ENCODE data around the gene POLK.
A peak's percentile ranks its signal among the peaks of the same experiment; 100 is the strongest.
"Not testable (repeated sequence)": the region's sequence is repeated elsewhere in the genome, so short reads cannot be mapped to it uniquely, and the experiment has no call there.

The POLK gene

GRCh38 chr5:75550597-75550996 lies 38.9 kb downstream of the POLK start:
- no peak for DNase-seq (ENCODE audit: low read depth, low spot score)

- DNase-seq (ENCODE audit: low read depth, low spot score), result no peak
Observed at GRCh38 chr5:75551471-75551870, 39.8 kb downstream of the POLK start.

DNA sequence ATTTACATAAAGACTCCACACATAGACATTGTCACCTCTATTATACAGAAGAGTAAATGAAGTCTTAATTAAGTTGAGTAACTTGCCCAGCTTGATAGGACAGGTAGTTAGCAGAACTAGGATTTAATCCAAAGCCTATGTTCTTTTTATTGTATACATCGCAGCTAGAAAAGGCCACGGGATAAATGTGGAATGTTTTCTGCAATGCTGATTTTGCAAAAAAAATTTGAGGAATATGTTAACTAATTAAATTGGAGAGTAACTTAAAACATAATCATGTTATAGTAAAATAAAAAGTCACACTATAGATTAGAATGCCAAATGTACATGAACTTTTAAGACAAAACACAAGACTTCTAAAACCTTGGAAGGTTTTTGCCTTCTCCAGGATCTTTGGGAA lies 41.1 kb downstream of the POLK start:
- DNase-seq (ENCODE audit: low read depth, low spot score), result no peak

GRCh38 chr5:75553358-75553757 lies 41.7 kb downstream of the POLK start:
- no peak for DNase-seq (ENCODE audit: low read depth, low spot score)

DNA sequence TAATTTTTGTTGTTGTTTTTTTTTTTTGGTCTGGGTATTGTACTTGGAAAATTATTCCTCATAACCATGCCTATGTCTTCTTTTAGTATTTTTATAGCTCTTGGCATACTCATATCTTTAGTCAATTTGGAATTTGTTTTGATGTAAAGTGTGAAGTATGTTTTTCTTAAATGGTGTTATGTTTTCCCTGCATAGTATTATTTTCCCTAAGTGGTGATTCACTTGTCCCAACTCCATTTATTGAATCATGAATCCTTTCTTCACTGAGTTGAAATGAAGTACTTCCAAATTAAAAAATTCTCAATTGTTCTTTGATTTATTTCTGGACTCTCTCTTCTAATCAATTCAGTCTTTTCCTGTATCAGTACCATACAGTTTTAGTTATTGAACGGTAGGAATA lies 46.5 kb downstream of the POLK start:
- DNase-seq (ENCODE audit: low read depth, low spot score), result no peak

GRCh38 chr5:75558981-75559632 lies 47.4 kb downstream of the POLK start:
- DNase-seq (ENCODE audit: low read depth, low spot score), result no peak

- DNase-seq (ENCODE audit: low read depth, low spot score), result not testable (repeated sequence)
Observed at GRCh38 chr5:75560655-75561054, 49.0 kb downstream of the POLK start.

- not testable (repeated sequence) for DNase-seq (ENCODE audit: low read depth, low spot score)
Observed at GRCh38 chr5:75565991-75566709, 54.5 kb downstream of the POLK start.

GRCh38 chr5:75566710-75567309 lies 55.1 kb downstream of the POLK start:
- peak; percentile 26 for DNase-seq (ENCODE audit: low read depth, low spot score)

- peak; percentile 7 for DNase-seq (ENCODE audit: low read depth, low spot score)
Observed at GRCh38 chr5:75567710-75568109, 56.0 kb downstream of the POLK start.

- no peak for DNase-seq (ENCODE audit: low read depth, low spot score)
Observed at GRCh38 chr5:75568202-75568601, 56.5 kb downstream of the POLK start.

DNA sequence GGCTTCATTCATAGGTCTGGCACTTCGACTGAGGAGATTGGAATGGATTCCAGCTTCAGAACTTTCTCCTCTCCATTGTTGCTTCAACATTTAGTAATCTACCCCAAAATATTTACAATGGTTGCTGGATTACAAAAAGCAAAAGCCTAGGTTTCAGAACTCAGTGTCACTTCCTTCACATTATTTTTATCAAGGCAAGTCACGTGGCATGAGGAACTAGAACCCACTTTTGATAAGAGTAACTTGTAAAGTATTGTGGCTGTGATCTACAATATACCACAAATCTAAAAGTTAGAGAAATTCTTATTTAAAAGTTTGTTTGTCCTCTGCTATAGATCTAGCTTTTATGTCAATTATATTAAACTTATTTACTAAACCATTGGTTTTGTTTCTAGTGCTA lies 59.9 kb downstream of the POLK start:
- no peak for DNase-seq (ENCODE audit: low read depth, low spot score)

DNA sequence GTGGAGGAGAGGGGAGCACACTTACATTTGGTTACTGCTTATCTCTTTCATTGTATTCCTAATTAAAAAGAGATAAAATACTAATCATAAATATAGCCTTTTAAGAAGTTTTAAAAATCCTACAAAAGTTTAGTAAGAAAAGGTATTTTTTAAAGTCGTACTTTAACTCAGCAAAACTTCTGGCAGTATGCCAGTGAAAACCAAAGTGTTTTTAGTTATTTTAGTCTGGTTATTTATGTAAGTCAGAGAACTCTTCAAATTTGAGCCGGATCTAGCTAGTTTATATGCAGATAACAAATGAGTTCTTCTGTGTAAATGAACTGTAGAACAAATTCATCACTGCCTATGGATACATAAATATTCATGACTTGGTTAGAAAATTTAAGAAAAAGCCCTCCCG lies 63.1 kb downstream of the POLK start:
- no peak for DNase-seq (ENCODE audit: low read depth, low spot score)

GRCh38 chr5:75578280-75578679 lies 66.6 kb downstream of the POLK start:
- DNase-seq (ENCODE audit: low read depth, low spot score), result not testable (repeated sequence)

DNA sequence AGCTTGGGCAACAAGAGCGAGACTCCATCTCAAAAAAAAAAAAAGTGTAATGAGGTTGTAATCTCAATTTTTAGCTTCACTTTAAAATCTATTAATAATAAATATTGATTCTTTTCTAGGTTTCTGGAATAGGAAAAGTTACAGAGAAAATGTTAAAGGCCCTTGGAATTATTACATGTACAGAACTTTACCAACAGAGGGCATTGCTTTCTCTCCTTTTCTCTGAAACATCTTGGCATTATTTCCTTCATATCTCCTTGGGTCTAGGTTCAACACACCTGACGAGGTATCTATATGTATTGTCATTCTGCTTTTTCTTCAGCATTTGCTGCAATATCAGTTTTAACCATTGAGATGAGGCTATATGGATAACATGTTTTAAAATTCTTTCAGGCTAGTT lies 73.0 kb downstream of the POLK start:
- no peak for DNase-seq (ENCODE audit: low read depth, low spot score)

DNA sequence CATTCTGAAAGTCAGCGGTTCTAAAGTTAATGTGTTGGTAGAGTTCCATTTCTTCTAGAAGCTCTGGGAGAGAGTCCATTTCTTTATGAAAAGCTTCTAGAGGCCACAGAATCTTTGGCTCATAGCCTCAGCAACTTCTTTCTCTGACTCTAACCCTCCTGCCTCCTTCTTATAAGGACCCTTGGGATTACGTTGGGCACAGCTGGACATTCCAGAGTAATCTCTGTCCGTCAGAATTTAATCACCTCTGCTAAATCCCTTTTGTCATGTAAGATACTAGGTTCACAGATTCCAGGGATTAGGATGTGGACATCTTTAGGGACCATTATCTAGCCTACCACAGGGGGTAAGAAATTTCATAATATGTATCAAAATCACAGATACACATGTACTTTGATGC lies 77.0 kb downstream of the POLK start:
- no peak for DNase-seq (ENCODE audit: low read depth, low spot score)

GRCh38 chr5:75600535-75600934 lies 88.8 kb downstream of the POLK start:
- no peak for DNase-seq (ENCODE audit: low read depth, low spot score)

- no peak for DNase-seq (ENCODE audit: low read depth, low spot score)
Observed at GRCh38 chr5:75601567-75601966, 89.9 kb downstream of the POLK start.

GRCh38 chr5:75601996-75602395 lies 90.3 kb downstream of the POLK start:
- peak; percentile 59 for DNase-seq (ENCODE audit: low read depth, low spot score)

DNA sequence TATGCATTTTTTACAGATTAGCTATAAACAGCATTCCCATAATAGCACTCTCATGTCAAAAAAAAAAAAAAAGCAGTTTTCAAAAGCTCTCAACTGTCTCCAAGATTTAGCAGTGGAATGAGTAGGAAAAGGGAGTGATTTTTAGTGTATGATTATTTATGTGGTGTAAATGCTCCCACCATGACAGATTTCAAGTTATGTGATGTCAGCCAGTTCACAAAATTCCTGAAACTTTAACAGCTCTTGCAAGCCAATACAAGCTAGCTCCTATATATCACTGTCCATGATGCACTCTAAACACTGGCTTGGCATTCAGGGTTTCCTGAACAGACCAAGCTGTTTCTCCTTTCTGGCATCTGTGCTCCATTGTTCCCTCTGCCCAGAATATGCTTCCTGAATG lies 91.7 kb downstream of the POLK start:
- no peak for DNase-seq (ENCODE audit: low read depth, low spot score)

DNA sequence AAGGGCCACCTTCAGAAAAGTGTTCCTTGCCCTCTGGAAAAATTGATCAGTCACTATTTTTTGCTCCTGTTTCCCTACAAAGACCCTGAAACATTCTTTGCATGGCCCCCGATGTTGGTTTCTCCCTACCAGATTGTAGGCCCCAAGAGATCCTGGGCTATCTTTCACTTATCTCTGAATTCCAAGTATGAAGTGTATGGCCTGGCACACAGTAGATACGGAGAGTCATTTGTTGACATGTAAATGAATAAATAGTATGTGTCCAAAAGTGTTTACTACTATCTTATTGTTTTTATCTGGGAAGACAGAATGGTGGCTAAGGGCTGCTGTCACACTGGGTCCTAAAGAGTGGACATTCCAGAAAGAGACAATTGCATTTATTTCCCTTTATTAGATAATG lies 92.1 kb downstream of the POLK start:
- DNase-seq (ENCODE audit: low read depth, low spot score), result no peak

- not testable (repeated sequence) for DNase-seq (ENCODE audit: low read depth, low spot score)
Observed at GRCh38 chr5:75607341-75607740, 95.7 kb downstream of the POLK start.

DNA sequence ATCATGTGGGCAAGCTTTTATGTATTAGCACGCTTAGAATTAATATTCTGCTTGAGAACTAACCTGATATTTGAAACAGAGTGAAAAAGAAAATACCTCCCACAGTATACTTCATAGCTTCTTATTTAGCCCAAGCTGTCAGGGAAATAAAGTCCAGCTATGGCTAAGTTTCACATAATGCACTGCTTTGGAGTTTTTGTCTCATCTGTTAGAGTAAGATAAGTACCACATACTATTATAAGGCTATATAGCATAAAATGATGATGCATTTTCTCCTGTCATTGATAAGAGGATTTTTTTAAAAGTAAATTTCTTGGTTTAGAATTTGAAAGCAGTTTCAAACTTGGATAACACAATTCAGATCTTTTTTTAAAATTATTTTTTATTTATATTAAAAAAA lies 97.2 kb downstream of the POLK start:
- no peak for DNase-seq (ENCODE audit: low read depth, low spot score)
